ENCODE data around the gene RELL2.

The RELL2 gene

GRCh38 chr5:141628175-141628788 lies 8.5 kb upstream of the RELL2 start:
- CTCF ChIA-PET = interaction anchor here (0.7 to 12.5 kb wide), 3 partner anchors 9 to 36 kb away, joined by 3 to 125 read pairs (median 16); partner anchors contain the start of gene DIAPH1
- POLR2A ChIA-PET = interaction anchor here (0.6 kb wide), 1 partner anchor 8 kb away, joined by 3 read pairs; the partner anchor contains the start of genes HDAC3 and RELL2
- H3K36me3 ChIP-seq (ENCODE audit: control insufficient read depth in 2 of 2, insufficient read depth in 1 of 2, low read length in 2 of 2) = peaks cover 42 to 91% of the 10 kb centered on the region in 2 experiments

More at GRCh38 chr5:141628175-141628788, 8.5 kb upstream of the RELL2 start:
- TF ChIP-seq ZNF239 (tag by site-specific recombination; IDR thresholded peaks at IDR 0.05) (no peak), SCRT1 (tag by site-specific recombination; IDR thresholded peaks at IDR 0.05; ENCODE audit: borderline replicate concordance) (no peak), ZNF692 (tag by site-specific recombination; IDR thresholded peaks at IDR 0.05) (no peak), TSHZ1 (tag by site-specific recombination; IDR thresholded peaks at IDR 0.05; ENCODE audit: borderline replicate concordance) (no peak), ZBTB11 (tag by site-specific recombination; conservative IDR thresholded peaks at IDR 0.05; ENCODE audit: low read depth) (no peak), ZNF518A (tag by site-specific recombination; conservative IDR thresholded peaks at IDR 0.05; ENCODE audit: low read depth) (no peak), RBAK (tag by site-specific recombination; IDR thresholded peaks at IDR 0.05) (no peak), ZNF555 (tag by site-specific recombination; conservative IDR thresholded peaks at IDR 0.05) (no peak), ZNF629 (tag by site-specific recombination; IDR thresholded peaks at IDR 0.05) (no peak), ZNF292 (tag by site-specific recombination; IDR thresholded peaks at IDR 0.05; ENCODE audit: borderline replicate concordance, low read depth) (no peak), SP7 (tag by site-specific recombination; IDR thresholded peaks at IDR 0.05) (no peak), ZNF26 (tag by site-specific recombination; IDR thresholded peaks at IDR 0.05) (no peak), IKZF3 (tag by site-specific recombination; IDR thresholded peaks at IDR 0.05) (no peak), ZNF394 (tag by site-specific recombination; IDR thresholded peaks at IDR 0.05; ENCODE audit: borderline replicate concordance) (no peak), ZNF837 (tag by site-specific recombination; IDR thresholded peaks at IDR 0.05) (no peak), ZNF112 (tag by site-specific recombination; IDR thresholded peaks at IDR 0.05) (no peak), ZSCAN30 (tag by site-specific recombination; IDR thresholded peaks at IDR 0.05) (no peak), KLF7 (tag by site-specific recombination; IDR thresholded peaks at IDR 0.05; ENCODE audit: borderline replicate concordance) (no peak), ZNF785 (tag by site-specific recombination; IDR thresholded peaks at IDR 0.05) (no peak), ZNF585B (tag by site-specific recombination; IDR thresholded peaks at IDR 0.05) (no peak)
- Histone ChIP-seq H3K4me3 (ENCODE audit: low read depth, low read length) (no peak overlapping the region), H3K4me1 (ENCODE audit: control insufficient read depth, insufficient read depth, low read length) (no peaks in the 10 kb centered on the region), H3K27ac (ENCODE audit: extremely low read depth, low read depth, low read length) (no peak overlapping the region), H3K9me3 (ENCODE audit: control insufficient read depth, insufficient read depth, low read depth, low read length) (no peaks in the 10 kb centered on the region)

Data from HEK293 (cell line).